AG10803 (cell line): ENCODE data around the gene L1CAM.

Experiments used
- DNase-seq: peaks from one replicate; pipeline ENCODE4 v3.0.0; 2010; ENCODE audit warnings: low read depth
- H3K4me3 ChIP-seq: 2 replicates; pipeline ENCODE4 v1.5.1; 2011; ENCODE audit warnings: mild to moderate bottlenecking, low read length, control low read depth
- TF ChIP-seq, protein P1 (sequence below): conservative IDR thresholded peaks from 2 replicates; pipeline ENCODE4 v1.5.1; 2011; ENCODE audit warnings: mild to moderate bottlenecking, low read length, control low read depth, inconsistent platforms

Gene L1CAM

DNA sequence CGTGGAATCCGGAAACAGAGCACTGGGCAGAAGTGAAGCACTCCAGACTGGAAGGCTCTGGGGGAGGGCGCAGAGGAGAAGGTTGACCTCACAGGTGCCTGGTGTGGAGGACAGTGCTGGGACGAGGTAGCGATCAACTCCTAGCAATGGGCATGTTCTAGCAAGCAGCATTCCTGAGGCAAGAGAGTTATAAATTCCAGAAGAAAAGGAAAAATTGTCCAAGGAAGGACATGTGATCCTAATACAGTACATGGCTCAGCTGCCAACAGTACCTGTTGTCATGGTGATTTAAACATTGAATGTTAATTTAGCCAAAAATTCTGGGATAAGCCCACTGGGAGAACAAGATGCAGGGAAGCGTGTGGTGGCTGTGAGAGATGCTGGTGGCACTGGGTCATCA lies 31.9 kb upstream of the L1CAM start:
- DNase-seq = no peak
- no peak overlapping the region for H3K4me3 ChIP-seq
- TF ChIP-seq, protein P1, sequence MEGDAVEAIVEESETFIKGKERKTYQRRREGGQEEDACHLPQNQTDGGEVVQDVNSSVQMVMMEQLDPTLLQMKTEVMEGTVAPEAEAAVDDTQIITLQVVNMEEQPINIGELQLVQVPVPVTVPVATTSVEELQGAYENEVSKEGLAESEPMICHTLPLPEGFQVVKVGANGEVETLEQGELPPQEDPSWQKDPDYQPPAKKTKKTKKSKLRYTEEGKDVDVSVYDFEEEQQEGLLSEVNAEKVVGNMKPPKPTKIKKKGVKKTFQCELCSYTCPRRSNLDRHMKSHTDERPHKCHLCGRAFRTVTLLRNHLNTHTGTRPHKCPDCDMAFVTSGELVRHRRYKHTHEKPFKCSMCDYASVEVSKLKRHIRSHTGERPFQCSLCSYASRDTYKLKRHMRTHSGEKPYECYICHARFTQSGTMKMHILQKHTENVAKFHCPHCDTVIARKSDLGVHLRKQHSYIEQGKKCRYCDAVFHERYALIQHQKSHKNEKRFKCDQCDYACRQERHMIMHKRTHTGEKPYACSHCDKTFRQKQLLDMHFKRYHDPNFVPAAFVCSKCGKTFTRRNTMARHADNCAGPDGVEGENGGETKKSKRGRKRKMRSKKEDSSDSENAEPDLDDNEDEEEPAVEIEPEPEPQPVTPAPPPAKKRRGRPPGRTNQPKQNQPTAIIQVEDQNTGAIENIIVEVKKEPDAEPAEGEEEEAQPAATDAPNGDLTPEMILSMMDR = no peak

DNA sequence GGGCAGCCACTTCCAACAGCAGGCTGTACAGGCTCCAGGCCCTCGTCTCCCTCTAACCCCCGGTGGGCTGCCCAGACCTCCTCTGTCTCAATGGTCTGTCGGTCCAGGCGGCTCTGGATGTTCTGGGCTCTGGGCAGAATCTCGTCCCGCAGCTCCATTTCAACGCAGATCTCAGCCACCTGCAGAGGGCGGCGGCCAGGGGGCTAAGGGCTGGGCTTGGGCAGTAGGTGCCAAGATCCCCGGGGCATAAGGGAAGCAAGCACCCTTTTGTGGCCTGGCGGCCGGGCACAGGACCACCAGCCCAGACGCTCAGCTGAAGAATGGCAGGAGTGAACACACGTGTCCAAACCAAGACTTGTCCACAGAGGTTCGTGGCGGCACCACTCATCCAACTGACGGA lies 27.7 kb upstream of the L1CAM start:
- H3K4me3 ChIP-seq = no peak overlapping the region
- TF ChIP-seq, protein P1 = no peak
- DNase-seq = no peak

DNA sequence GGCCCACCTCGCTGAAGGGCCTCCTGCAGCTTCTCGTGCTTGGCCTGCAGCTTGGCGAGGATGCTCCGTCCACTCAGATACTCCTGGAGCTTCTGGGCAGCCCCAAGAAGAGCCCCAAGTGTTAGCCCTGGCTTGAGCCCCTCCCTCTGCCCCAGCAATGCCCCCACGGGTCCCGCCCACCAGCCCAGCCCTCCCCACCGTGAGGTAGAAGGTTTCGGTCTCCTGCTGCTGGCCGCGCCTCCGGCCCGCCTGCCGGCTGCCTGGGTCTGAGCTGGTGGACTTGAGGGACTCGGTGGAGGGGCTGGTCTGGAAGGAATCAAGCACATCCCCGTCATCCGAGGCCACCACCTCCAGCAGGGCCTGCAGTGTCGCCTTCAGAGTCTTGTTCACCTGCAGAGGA lies 27.2 kb upstream of the L1CAM start:
- TF ChIP-seq, protein P1 = no peak
- DNase-seq = no peak
- no peak overlapping the region for H3K4me3 ChIP-seq

DNA sequence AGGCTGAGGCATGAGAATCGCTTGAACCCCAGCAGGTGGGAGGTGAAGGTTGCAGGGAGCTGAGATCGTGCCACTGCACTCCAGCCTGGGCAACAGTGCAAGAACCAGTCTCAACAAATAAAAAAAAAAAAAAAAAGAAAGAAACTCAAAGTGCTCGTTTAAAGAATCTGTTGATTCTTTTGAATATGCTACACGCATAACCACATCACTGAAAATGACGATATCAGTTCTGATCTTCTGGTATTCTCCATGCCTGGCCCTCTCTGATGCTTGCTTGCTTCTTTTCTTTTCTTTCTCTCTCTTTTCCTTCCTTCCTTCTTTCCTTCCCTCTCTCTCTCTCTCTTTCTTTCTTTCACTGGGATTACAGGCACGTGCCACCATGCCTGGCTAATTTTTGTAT lies 25.8 kb upstream of the L1CAM start:
- H3K4me3 ChIP-seq = no peak overlapping the region
- DNase-seq = no peak
- TF ChIP-seq, protein P1 = no peak

DNA sequence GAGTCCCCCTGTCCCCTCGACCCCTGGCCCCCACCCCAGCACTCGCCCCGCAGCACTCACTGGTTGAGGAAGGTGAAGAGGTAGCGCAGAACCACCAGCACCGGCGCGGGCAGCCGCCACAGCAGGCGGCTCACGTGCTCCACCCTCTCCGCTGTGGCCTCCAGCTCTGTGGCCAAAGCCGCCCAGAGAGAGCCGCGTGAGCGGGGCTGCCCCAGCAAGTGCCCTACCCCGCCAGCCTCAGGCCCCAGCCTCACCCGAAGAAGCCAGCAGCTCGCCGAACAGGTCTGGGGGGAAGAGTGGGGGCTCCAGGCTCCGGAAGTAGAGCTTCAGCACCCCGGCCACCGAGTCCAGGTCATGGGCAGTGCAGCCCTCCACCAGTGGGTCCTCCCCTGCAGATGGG lies 24.5 kb upstream of the L1CAM start:
- H3K4me3 ChIP-seq = no peak overlapping the region
- TF ChIP-seq, protein P1 = no peak
- DNase-seq = no peak

DNA sequence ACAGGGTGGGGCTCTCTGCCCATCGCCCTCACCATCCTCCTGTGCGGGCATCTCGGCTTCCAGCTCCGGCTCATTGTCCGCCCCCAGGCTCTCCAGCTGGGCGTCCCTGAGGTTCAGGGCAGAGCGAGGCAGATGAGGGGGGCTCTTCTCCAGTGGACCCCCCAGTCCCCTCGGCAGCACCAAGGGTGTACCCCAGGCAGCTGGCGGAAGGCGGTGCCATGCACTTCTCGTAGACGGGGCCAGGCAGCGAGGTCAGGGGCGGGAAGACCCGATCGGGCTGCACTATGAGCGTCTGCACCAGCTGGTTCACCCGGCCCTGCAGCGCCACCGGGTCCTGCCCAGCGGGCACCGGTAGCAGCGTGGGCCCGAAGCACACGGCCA lies 24.0 kb upstream of the L1CAM start:
- DNase-seq = no peak
- TF ChIP-seq, protein P1 = no peak

DNA sequence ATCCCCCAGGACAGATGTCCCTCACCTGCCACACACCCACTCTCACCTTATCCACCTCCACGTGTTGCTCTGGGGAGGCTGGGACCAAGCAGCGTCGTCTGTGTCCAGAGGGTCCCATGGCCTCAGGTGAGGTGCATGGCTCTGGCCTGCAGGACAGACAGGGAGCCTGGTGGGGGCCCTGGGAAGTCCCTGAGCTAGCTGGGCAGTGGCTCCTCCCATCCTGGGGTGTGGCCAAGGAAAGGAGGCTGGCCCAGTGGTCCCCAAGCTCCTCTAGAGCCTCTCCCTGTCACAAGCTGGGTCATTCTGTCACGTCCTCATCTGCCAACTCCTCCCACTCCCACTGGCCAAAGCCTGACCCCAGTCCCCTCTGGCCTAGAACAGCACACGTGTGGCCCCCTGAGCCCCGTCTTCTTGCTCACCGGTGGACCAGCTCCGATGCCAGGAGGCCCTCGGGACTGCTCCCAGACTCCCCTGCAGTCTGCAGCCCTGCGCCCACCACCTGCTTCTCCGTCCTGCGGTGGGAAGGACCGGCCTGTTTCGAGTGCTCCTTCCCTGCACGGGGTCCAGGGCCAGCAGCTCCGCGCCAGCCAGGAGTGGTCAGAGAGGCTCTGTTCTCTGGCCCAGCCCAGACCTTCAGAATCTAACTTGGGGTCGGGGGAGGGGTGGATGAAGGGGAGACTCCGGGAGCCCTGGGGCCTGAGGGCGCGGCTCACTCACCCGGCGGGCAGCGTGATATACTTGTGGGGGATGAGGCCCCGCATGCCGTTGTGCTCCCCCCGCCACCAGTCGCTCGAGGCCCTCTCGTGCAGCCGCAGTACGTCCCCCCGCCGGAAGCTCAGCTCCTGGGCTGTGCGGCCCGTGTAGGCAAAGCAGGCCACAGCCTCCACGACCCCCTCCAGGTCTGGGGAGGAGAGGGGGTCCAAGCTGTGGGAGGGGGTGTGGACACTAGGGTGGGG lies 23.3 kb upstream of the L1CAM start:
- no peak overlapping the region for H3K4me3 ChIP-seq
- TF ChIP-seq, protein P1 = no peak
- no peak for DNase-seq

More for the DNA sequence above, 24.0 kb upstream of the L1CAM start:
- H3K4me3 ChIP-seq = no peak overlapping the region
